Measurements from ENCODE around the gene ZCCHC7. TPM values are rescaled to one million over a fixed set of nuclear protein-coding genes. Genes with fewer than 3 reads are reported as not detected.

The ZCCHC7 gene
- total and polyA plus RNA-seq, 9 of the 15 experiments (the other 6 are each of a cell fraction or from before 2014, with no cell fraction given), result 34.1 to 68.9 (median 48.8) TPM

GRCh38 chr9:37119907-37120842, at the start of gene ZCCHC7 (continued):
- no peak for TF ChIP-seq ZNF512 (tag; IDR thresholded peaks at IDR 0.05)
- peak; percentile 76 for TF ChIP-seq DIDO1 (tag; IDR thresholded peaks at IDR 0.05; ENCODE audit: low read depth)
- no peak for TF ChIP-seq ZNF778 (CRISPR knock-in tag; IDR thresholded peaks at IDR 0.05)
- TF ChIP-seq PHF20 (IDR thresholded peaks at IDR 0.05; ENCODE audit: partially characterized antibody), result peak; percentile 90
- no peak for TF ChIP-seq DLX4 (CRISPR knock-in tag; IDR thresholded peaks at IDR 0.05)
- peak; percentile 52 for TF ChIP-seq PRPF4 (IDR thresholded peaks at IDR 0.05; ENCODE audit: insufficient read depth, low read depth, low read length, poor library complexity, severe bottlenecking)
- peak; percentile 34; the same call in 1 of the 2 replicates for TF ChIP-seq RUNX1 (IDR thresholded peaks at IDR 0.05; ENCODE audit: low read depth)
- TF ChIP-seq NR3C1 (CRISPR knock-in tag; IDR thresholded peaks at IDR 0.05), result peak; percentile 99
- peak; percentile 71 for TF ChIP-seq SAP30 (IDR thresholded peaks at IDR 0.05; ENCODE audit: borderline replicate concordance, insufficient read depth, low read depth, low read length, poor library complexity, severe bottlenecking)
- no peak for TF ChIP-seq ZC3H8 (IDR thresholded peaks at IDR 0.05)
- peak; percentile 92 for TF ChIP-seq FOXJ2 (tag; IDR thresholded peaks at IDR 0.05)
- TF ChIP-seq MAZ (CRISPR knock-in tag; conservative IDR thresholded peaks at IDR 0.05 in 1 of 2, IDR thresholded peaks at IDR 0.05 in 1 of 2), result peak; percentile 84 to 93
- TF ChIP-seq MAFF (IDR thresholded peaks at IDR 0.05; ENCODE audit: low read length), result no peak
- TF ChIP-seq NFE2 (IDR thresholded peaks at IDR 0.05; ENCODE audit: low read depth), result peak; percentile 37; the same call in 1 of the 2 replicates
- no peak for TF ChIP-seq MAFG (tag; conservative IDR thresholded peaks at IDR 0.05)
- TF ChIP-seq GATAD2A (IDR thresholded peaks at IDR 0.05), result peak; percentile 94
- peak; percentile 100 for TF ChIP-seq ZNF282 (CRISPR knock-in tag; IDR thresholded peaks at IDR 0.05)
- no peak for TF ChIP-seq POLR3G (IDR thresholded peaks at IDR 0.05; ENCODE audit: extremely low read depth, insufficient read length, insufficient replicate concordance)
- peak; percentile 87 for TF ChIP-seq MEF2D (tag; conservative IDR thresholded peaks at IDR 0.05; ENCODE audit: low read depth)
- peak in 1 of 2 experiments; percentile 49; a peak in 1 of 4 replicates for TF ChIP-seq CSDE1 (IDR thresholded peaks at IDR 0.05)
- TF ChIP-seq ZNF3 (CRISPR knock-in tag; IDR thresholded peaks at IDR 0.05), result no peak
- TF ChIP-seq ELF2 (CRISPR knock-in tag; IDR thresholded peaks at IDR 0.05), result peak; percentile 89
- TF ChIP-seq TFAP4 (CRISPR knock-in tag; IDR thresholded peaks at IDR 0.05; ENCODE audit: borderline replicate concordance), result peak; percentile 96
- 0 out of 2 replicates have a peak, but pooled peaks have one; percentile 62 for TF ChIP-seq MIER1 (IDR thresholded peaks at IDR 0.05; ENCODE audit: low read depth)
- peak; percentile 50; the same call in 1 of the 2 replicates for TF ChIP-seq BCOR (IDR thresholded peaks at IDR 0.05)
